Osteoblast (primary cell): ENCODE data around the gene BCAR3. TPM values are rescaled to one million over a fixed set of nuclear protein-coding genes. Genes with fewer than 3 reads are reported as not detected.

ENCODE experiments used
- DNase-seq: peaks from one replicate; pipeline ENCODE4 v3.0.0; 2011; ENCODE audit warnings: low spot score, mixed read lengths; ENCODE audit not compliant: insufficient read length; ENCODE audit errors: missing footprints
- H2AFZ ChIP-seq: 2 replicates; pipeline ENCODE4 v1.6.0; 2011; ENCODE audit warnings: mild to moderate bottlenecking, low read length
- H3K27ac ChIP-seq: 2 replicates; pipeline ENCODE4 v1.5.1; 2011; ENCODE audit warnings: mild to moderate bottlenecking, low read depth, low read length, moderate library complexity
- H3K27me3 ChIP-seq: 2 replicates; pipeline ENCODE4 v1.6.0; 2012; ENCODE audit warnings: mild to moderate bottlenecking, control low read depth, inconsistent platforms, low read length, moderate library complexity; ENCODE audit not compliant: insufficient read depth
- H3K36me3 ChIP-seq: 2 replicates; pipeline ENCODE4 v1.5.1; 2011; ENCODE audit warnings: mild to moderate bottlenecking, low read length, control low read depth, moderate library complexity; ENCODE audit not compliant: insufficient read depth
- H3K4me1 ChIP-seq: 2 replicates; pipeline ENCODE4 v1.5.1; 2011; ENCODE audit warnings: mild to moderate bottlenecking, low read length, control low read depth, moderate library complexity; ENCODE audit not compliant: insufficient read depth
- H3K4me2 ChIP-seq: 2 replicates; pipeline ENCODE4 v1.6.0; 2011; ENCODE audit warnings: mild to moderate bottlenecking, low read length; ENCODE audit not compliant: insufficient read depth
- H3K4me3 ChIP-seq: fragments of 200-600 bp; sonication (generic); 3 replicates; pipeline ENCODE4 v1.5.1; 2012; ENCODE audit warnings: mild to moderate bottlenecking, low read length, inconsistent platforms; ENCODE audit not compliant: insufficient read depth
- H3K79me2 ChIP-seq: 2 replicates; pipeline ENCODE4 v1.6.0; 2012; ENCODE audit warnings: mild to moderate bottlenecking, low read length, control low read depth, inconsistent platforms; ENCODE audit not compliant: insufficient read depth
- H3K9me3 ChIP-seq: 2 replicates; pipeline ENCODE4 v1.5.1; 2011; ENCODE audit warnings: low read depth, low read length, control low read depth
- H4K20me1 ChIP-seq: 2 replicates; pipeline ENCODE4 v1.6.0; 2012; ENCODE audit warnings: mild to moderate bottlenecking, low read length, control low read depth; ENCODE audit not compliant: insufficient read depth
- CTCF ChIP-seq: IDR thresholded peaks from 2 replicates; pipeline ENCODE4 v1.5.1; 2011; ENCODE audit warnings: mild to moderate bottlenecking, low read depth, low read length, moderate library complexity; ENCODE audit errors: extremely low read depth
- total RNA-seq: library from RNA; depleted of rRNA; stranded (reverse); fragments of >200 nt; gene quantifications from 2 replicates; pipeline ENCODE4 v1.2.3, GENCODE V29; 2012

BCAR3 gene
- total RNA-seq, 1 donor = 34.0 TPM

- H3K27ac ChIP-seq = no peak overlapping the region
- no peak overlapping the region for H2AFZ ChIP-seq
- no peak for TF ChIP-seq CTCF
- H3K27me3 ChIP-seq = no peaks in the 10 kb centered on the region
- no peak overlapping the region for H3K4me2 ChIP-seq
- peaks cover 37% of the 10 kb centered on the region for H3K36me3 ChIP-seq
- peaks cover 8% of the 10 kb centered on the region for H4K20me1 ChIP-seq
- no peaks in the 10 kb centered on the region for H3K9me3 ChIP-seq
- no peak overlapping the region for H3K4me3 ChIP-seq
- no peaks in the 10 kb centered on the region for H3K4me1 ChIP-seq
- DNase-seq = no peak
- H3K79me2 ChIP-seq = peaks cover 79% of the 10 kb centered on the region
Measured at GRCh38 chr1:93638307-93638847, 43.3 kb downstream of the BCAR3 start.

- Histone ChIP-seq H3K27ac (no peak overlapping the region), H3K27me3 (no peaks in the 10 kb centered on the region), H2AFZ (no peak overlapping the region), H4K20me1 (peaks cover 5% of the 10 kb centered on the region), H3K4me2 (no peak overlapping the region), H3K79me2 (peaks cover 83% of the 10 kb centered on the region), H3K36me3 (peaks cover 38% of the 10 kb centered on the region), H3K9me3 (no peaks in the 10 kb centered on the region), H3K4me1 (no peaks in the 10 kb centered on the region), H3K4me3 (no peak overlapping the region)
- DNase-seq = no peak
- TF ChIP-seq CTCF = no peak
Measured at GRCh38 chr1:93636712-93637111, 44.9 kb downstream of the BCAR3 start.

- Histone ChIP-seq H3K27ac (no peak overlapping the region), H2AFZ (no peak overlapping the region), H3K27me3 (no peaks in the 10 kb centered on the region), H3K4me3 (no peak overlapping the region), H3K4me2 (no peak overlapping the region), H3K9me3 (no peaks in the 10 kb centered on the region), H3K4me1 (no peaks in the 10 kb centered on the region), H3K79me2 (peaks cover 83% of the 10 kb centered on the region), H4K20me1 (peaks cover 8% of the 10 kb centered on the region), H3K36me3 (peaks cover 30% of the 10 kb centered on the region)
- TF ChIP-seq CTCF = no peak
- no peak for DNase-seq
Measured at GRCh38 chr1:93635614-93636543, 45.8 kb downstream of the BCAR3 start.

- no peak for DNase-seq
- peaks cover 17% of the 10 kb centered on the region for H3K4me1 ChIP-seq
- H3K27me3 ChIP-seq = no peaks in the 10 kb centered on the region
- peaks cover 18% of the 10 kb centered on the region for H3K36me3 ChIP-seq
- H3K4me3 ChIP-seq = no peak overlapping the region
- H4K20me1 ChIP-seq = peaks cover 8% of the 10 kb centered on the region
- no peak overlapping the region for H2AFZ ChIP-seq
- H3K9me3 ChIP-seq = no peaks in the 10 kb centered on the region
- no peak for TF ChIP-seq CTCF
- peaks cover 81% of the 10 kb centered on the region for H3K79me2 ChIP-seq
- H3K27ac ChIP-seq = no peak overlapping the region
- no peak overlapping the region for H3K4me2 ChIP-seq
Measured at GRCh38 chr1:93633313-93633712, 48.3 kb downstream of the BCAR3 start.
